Osteocyte (in vitro differentiated cells): Measurements from ENCODE around the gene SLC23A2. TPM values are rescaled to one million over a fixed set of nuclear protein-coding genes. Genes with fewer than 3 reads are reported as not detected.

ENCODE experiments used
- DNase-seq: peaks from one replicate; pipeline ENCODE4 v3.0.0; 2021; ENCODE audit warnings: mixed read lengths; ENCODE audit not compliant: unreplicated experiment; ENCODE audit errors: extremely low spot score
- H3K27ac Mint-ChIP-seq: one replicate; pipeline ENCODE4 v1.8.0; 2021; ENCODE audit warnings: mild to moderate bottlenecking, mixed read lengths; ENCODE audit not compliant: unreplicated experiment
- H3K27me3 Mint-ChIP-seq: one replicate; pipeline ENCODE4 v1.8.0; 2021; ENCODE audit warnings: mixed read lengths; ENCODE audit not compliant: unreplicated experiment
- H3K36me3 Mint-ChIP-seq: one replicate; pipeline ENCODE4 v1.8.0; 2021; ENCODE audit warnings: mixed read lengths; ENCODE audit not compliant: unreplicated experiment
- H3K4me1 Mint-ChIP-seq: one replicate; pipeline ENCODE4 v1.8.0; 2021; ENCODE audit warnings: mixed read lengths; ENCODE audit not compliant: unreplicated experiment
- H3K4me3 Mint-ChIP-seq: one replicate; pipeline ENCODE4 v1.8.0; 2021; ENCODE audit warnings: mild to moderate bottlenecking, moderate library complexity, mixed read lengths; ENCODE audit not compliant: unreplicated experiment
- H3K9me3 Mint-ChIP-seq: one replicate; pipeline ENCODE4 v1.8.0; 2021; ENCODE audit warnings: mixed read lengths; ENCODE audit not compliant: unreplicated experiment
- total RNA-seq: library from RNA; stranded (reverse); gene quantifications from 2 replicates; pipeline ENCODE4 v1.2.1, GENCODE V29; 2021
- TF ChIP-seq, protein P1 (sequence below): fragments of 200-600 bp; sonication (generic); IDR thresholded peaks from 2 replicates; pipeline ENCODE4 v1.5.0; 2021; ENCODE audit warnings: antibody characterized with exemption, mild to moderate bottlenecking, moderate library complexity

Gene SLC23A2
- total RNA-seq, 1 donor from 2014 or later: 23.1 TPM

DNA sequence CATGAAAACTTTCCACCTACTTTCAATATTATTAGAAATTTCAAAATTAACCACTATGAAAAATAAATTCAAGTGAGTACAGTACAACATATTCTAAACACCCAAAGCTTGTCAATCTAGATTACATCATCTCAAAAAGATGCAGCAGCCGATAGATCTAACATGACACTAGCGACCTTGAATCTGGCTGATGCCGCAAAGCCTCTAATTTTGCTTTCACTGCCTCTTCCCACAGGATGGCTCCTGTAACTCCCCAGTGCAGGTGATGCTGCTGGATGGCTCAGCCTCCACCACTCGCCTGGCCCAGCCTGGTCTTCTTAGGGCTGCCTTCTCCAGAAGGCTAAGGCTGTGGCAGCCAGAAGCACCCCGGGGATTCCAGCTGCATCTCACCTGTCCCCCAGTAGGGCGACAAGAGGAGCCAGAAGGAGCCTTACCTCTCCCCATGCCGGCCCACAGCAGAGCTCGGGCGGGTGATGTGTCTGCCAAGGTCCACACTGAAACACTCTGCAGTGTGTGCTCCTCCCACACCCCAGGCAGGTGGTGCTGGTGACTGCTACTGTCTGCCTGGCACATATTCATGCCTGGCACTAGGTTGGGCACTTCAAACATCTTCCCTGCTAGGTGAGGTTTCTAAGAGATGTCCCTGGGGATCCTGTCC lies 82.1 kb downstream of the SLC23A2 start:
- Mint-ChIP-seq H3K4me3 (no peak overlapping the region), H3K9me3 (no peaks in the 10 kb centered on the region), H3K36me3 (no peaks in the 10 kb centered on the region), H3K4me1 (peaks cover 33% of the 10 kb centered on the region), H3K27ac (no peak overlapping the region), H3K27me3 (no peaks in the 10 kb centered on the region)
- DNase-seq: no peak
- TF ChIP-seq, protein P1, sequence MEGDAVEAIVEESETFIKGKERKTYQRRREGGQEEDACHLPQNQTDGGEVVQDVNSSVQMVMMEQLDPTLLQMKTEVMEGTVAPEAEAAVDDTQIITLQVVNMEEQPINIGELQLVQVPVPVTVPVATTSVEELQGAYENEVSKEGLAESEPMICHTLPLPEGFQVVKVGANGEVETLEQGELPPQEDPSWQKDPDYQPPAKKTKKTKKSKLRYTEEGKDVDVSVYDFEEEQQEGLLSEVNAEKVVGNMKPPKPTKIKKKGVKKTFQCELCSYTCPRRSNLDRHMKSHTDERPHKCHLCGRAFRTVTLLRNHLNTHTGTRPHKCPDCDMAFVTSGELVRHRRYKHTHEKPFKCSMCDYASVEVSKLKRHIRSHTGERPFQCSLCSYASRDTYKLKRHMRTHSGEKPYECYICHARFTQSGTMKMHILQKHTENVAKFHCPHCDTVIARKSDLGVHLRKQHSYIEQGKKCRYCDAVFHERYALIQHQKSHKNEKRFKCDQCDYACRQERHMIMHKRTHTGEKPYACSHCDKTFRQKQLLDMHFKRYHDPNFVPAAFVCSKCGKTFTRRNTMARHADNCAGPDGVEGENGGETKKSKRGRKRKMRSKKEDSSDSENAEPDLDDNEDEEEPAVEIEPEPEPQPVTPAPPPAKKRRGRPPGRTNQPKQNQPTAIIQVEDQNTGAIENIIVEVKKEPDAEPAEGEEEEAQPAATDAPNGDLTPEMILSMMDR: no peak

DNA sequence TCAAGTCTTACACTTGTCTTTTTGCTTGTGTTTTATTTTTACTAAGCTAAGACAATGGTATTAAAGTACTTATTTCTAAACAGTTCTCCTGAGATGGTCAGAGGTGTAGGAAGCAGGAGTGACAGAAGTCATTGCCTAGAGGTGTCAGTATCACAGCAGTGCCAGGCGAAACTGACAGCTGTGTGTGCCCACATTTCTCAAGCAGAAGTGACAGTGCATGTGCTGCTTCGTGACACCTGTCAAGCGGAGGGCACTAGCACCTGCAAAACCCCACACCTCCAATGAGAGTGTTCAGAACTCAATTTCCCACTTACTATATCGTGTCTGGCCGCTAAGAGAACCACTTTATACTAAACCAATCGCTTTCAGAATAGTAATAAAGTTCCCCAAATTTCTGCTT lies 82.8 kb downstream of the SLC23A2 start:
- Mint-ChIP-seq H3K27me3 (no peaks in the 10 kb centered on the region), H3K36me3 (no peaks in the 10 kb centered on the region), H3K27ac (no peak overlapping the region), H3K4me1 (peaks cover 33% of the 10 kb centered on the region), H3K4me3 (no peak overlapping the region), H3K9me3 (no peaks in the 10 kb centered on the region)
- TF ChIP-seq, protein P1: no peak
- DNase-seq: no peak

DNA sequence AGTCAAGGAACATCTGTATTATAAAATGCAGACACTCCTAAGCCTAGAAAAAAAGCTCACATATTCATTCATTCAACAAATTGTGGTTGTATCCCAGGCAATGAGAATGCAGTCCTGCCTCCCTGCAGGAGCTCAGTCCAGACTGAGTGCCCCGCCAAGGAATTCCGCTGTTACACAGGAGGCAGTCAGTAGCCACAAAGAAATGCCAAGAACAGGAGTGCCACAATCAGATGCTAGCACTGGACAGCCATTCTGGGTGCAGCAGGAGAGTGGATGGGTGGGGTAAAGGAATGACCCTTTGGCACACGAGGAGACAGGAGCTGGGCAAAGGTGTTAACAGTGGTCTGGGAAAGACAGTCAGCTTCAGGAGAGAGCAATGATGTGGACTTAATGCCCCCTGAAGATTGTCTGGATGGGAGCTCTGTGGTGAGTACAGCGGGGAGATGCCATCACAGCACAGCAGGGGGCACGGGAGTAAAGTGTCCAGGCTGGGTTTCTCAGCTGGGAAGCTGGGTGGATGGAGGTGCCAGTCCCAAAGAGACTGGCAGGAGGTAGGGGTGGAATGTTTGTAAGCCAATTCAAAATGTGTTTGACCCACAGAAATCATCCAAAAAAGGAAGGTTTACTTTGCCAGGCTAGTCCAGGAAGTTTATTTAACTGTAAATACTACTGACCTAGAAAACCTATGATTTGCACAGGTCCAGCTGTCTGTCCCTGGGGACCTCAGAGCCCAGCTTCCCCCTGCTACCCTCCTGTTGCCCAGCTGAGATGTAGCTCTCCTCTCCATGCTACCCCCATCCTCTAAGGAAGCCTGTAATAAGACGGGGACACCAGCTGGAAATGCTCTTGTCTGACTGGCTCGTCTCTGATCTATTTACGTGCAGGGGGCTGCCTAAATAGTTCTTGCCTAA lies 84.1 kb downstream of the SLC23A2 start:
- DNase-seq: no peak
- Mint-ChIP-seq H3K36me3 (peaks cover 1% of the 10 kb centered on the region), H3K27me3 (no peaks in the 10 kb centered on the region), H3K4me3 (no peak overlapping the region), H3K4me1 (peaks cover 33% of the 10 kb centered on the region), H3K27ac (peak overlapping the region; percentile 15), H3K9me3 (no peaks in the 10 kb centered on the region)
- TF ChIP-seq, protein P1: no peak

DNA sequence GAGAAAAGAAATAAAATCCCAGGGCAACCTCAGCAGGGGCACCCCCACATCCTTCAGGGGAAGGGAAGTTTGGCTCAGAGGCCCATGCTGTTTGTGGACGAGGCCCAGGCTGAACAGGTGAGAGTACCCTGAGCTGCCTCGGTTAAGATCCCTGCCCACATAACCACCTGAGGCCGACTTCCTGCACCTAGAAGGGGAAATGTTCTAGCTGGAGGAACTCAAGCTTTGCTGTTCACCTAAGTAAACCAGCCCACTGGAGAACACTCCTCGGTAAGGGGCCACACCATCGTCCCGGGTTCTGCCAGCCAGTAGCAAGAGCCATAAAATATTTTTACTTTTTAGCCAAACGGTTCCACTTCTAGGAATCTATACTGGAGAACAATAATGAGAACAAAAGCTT lies 88.2 kb downstream of the SLC23A2 start:
- Mint-ChIP-seq H3K36me3 (peaks cover 1% of the 10 kb centered on the region), H3K9me3 (no peaks in the 10 kb centered on the region), H3K4me1 (peaks cover 22% of the 10 kb centered on the region), H3K27ac (no peak overlapping the region), H3K27me3 (no peaks in the 10 kb centered on the region), H3K4me3 (no peak overlapping the region)
- TF ChIP-seq, protein P1: no peak
- no peak for DNase-seq
